ENCODE measurements around the gene GPLD1.
A peak's percentile ranks its signal among the peaks of the same experiment; 100 is the strongest.
"Not testable (repeated sequence)": the region's sequence is repeated elsewhere in the genome, so short reads cannot be mapped to it uniquely, and the experiment has no call there.

The GPLD1 gene

GRCh38 chr6:24415753-24416152 lies 73.6 kb downstream of the GPLD1 start:
- TF ChIP-seq CTCF (IDR thresholded peaks at IDR 0.05; ENCODE audit: borderline replicate concordance, insufficient read depth, low read depth, low read length) = no peak
- H3K4me3 ChIP-seq (ENCODE audit: low read depth, low read length) = no peak overlapping the region

GRCh38 chr6:24414531-24414930 lies 74.8 kb downstream of the GPLD1 start:
- H3K4me3 ChIP-seq (ENCODE audit: low read depth, low read length) = not testable (repeated sequence)

GRCh38 chr6:24412294-24412693 lies 77.1 kb downstream of the GPLD1 start:
- TF ChIP-seq CTCF (IDR thresholded peaks at IDR 0.05; ENCODE audit: borderline replicate concordance, insufficient read depth, low read depth, low read length) = no peak
- H3K4me3 ChIP-seq (ENCODE audit: low read depth, low read length) = no peak overlapping the region

- no peak overlapping the region for H3K4me3 ChIP-seq (ENCODE audit: low read depth, low read length)
- TF ChIP-seq CTCF (IDR thresholded peaks at IDR 0.05; ENCODE audit: borderline replicate concordance, insufficient read depth, low read depth, low read length) = no peak
These were observed 78.8 kb downstream of the GPLD1 start for GRCh38 chr6:24410622-24411021.

GRCh38 chr6:24408719-24409410 lies 80.5 kb downstream of the GPLD1 start:
- no peak overlapping the region for H3K4me3 ChIP-seq (ENCODE audit: low read depth, low read length)
- no peak for TF ChIP-seq CTCF (IDR thresholded peaks at IDR 0.05; ENCODE audit: borderline replicate concordance, insufficient read depth, low read depth, low read length)

- no peak for TF ChIP-seq CTCF (IDR thresholded peaks at IDR 0.05; ENCODE audit: borderline replicate concordance, insufficient read depth, low read depth, low read length)
- H3K4me3 ChIP-seq (ENCODE audit: low read depth, low read length) = no peak overlapping the region
These were observed 84.1 kb downstream of the GPLD1 start for GRCh38 chr6:24405262-24405661.

- TF ChIP-seq CTCF (IDR thresholded peaks at IDR 0.05; ENCODE audit: borderline replicate concordance, insufficient read depth, low read depth, low read length) = no peak
- H3K4me3 ChIP-seq (ENCODE audit: low read depth, low read length) = peak overlapping the region; percentile 63
These were observed 85.9 kb downstream of the GPLD1 start for GRCh38 chr6:24403501-24403824.
